IMR-90 (cell line): ENCODE data around the gene FEZ2. TPM values are rescaled to one million over a fixed set of nuclear protein-coding genes. Genes with fewer than 3 reads are reported as not detected.

ENCODE experiments used
- ATAC-seq: fragments of 200-7000 bp; cut with Tn5 transposase; 2 replicates; pipeline ENCODE4 v1.9.1; 2020; ENCODE audit warnings: low read depth, mild to moderate bottlenecking, moderate library complexity
- BruUV-seq: library from RNA; stranded (reverse); fragments of 400-500 nt; replicated peaks from 2 replicates; lab custom pipeline; 2021; lab: Mats Ljungman, UMichigan
- CTCF ChIA-PET: fragments of 300-600 bp; formaldehyde crosslinking; extraction: SDS; loops from one replicate; lab custom pipeline; 2021; ENCODE audit warnings: antibody characterized with exemption; lab: Yijun Ruan, JAX
- POLR2A ChIA-PET: fragments of 300-600 bp; sonication (Branson Sonifier 250); formaldehyde crosslinking; loops from one replicate; lab custom pipeline; 2022; ENCODE audit warnings: antibody characterized with exemption; ENCODE audit not compliant: unreplicated experiment; lab: Charles Lee
- DNase-seq: peaks from one replicate; pipeline ENCODE4 v3.0.0; 2013
- H2AFZ ChIP-seq: replicated peaks from 2 replicates; pipeline ENCODE3; 2013; ENCODE audit warnings: low read length, mild to moderate bottlenecking; ENCODE audit not compliant: poor library complexity
- H2AK5ac ChIP-seq: 2 replicates; pipeline ENCODE4 v1.6.1; 2013; ENCODE audit warnings: low read depth, low read length, inconsistent platforms
- H2AK9ac ChIP-seq: replicated peaks from 2 replicates; pipeline ENCODE3; 2013; ENCODE audit warnings: mild to moderate bottlenecking, low read depth, low read length, moderate library complexity; ENCODE audit not compliant: poor library complexity
- H2BK120ac ChIP-seq: 2 replicates; pipeline ENCODE4 v1.6.1; 2013; ENCODE audit warnings: low read depth, low read length, inconsistent platforms
- H2BK15ac ChIP-seq: 3 replicates; pipeline ENCODE4 v1.6.1; 2013; ENCODE audit warnings: low read depth, low read length, inconsistent platforms
- H2BK20ac ChIP-seq: 2 replicates; pipeline ENCODE4 v1.6.1; 2013; ENCODE audit warnings: low read depth, mild to moderate bottlenecking, inconsistent platforms, low read length, moderate library complexity
- H2BK5ac ChIP-seq: 2 replicates; pipeline ENCODE4 v1.6.1; 2013; ENCODE audit warnings: mild to moderate bottlenecking, low read depth, low read length, inconsistent platforms; ENCODE audit not compliant: poor library complexity, severe bottlenecking
- H3K14ac ChIP-seq: replicated peaks from 2 replicates; pipeline ENCODE4 v1.6.1; 2013; ENCODE audit warnings: low read depth, low read length, inconsistent platforms
- H3K18ac ChIP-seq: 2 replicates; pipeline ENCODE4 v1.6.1; 2013; ENCODE audit warnings: low read depth, low read length, control low read depth
- H3K23ac ChIP-seq: 2 replicates; pipeline ENCODE4 v1.6.1; 2013; ENCODE audit warnings: low read depth, low read length, inconsistent platforms
- H3K27ac ChIP-seq: 2 replicates; pipeline ENCODE4 v1.5.1; 2013; ENCODE audit warnings: mild to moderate bottlenecking, control low read depth, low read length; ENCODE audit not compliant: insufficient read depth
- H3K27me3 ChIP-seq: 2 replicates; pipeline ENCODE4 v1.6.1; 2013; ENCODE audit warnings: low read length; ENCODE audit not compliant: control insufficient read depth, insufficient read depth
- H3K36me3 ChIP-seq: 2 replicates; pipeline ENCODE4 v1.6.1; 2013; ENCODE audit warnings: low read length, mixed read lengths; ENCODE audit not compliant: control insufficient read depth, insufficient read depth
- H3K4ac ChIP-seq: 2 replicates; pipeline ENCODE4 v1.6.1; 2013; ENCODE audit warnings: low read depth, low read length, inconsistent platforms
- H3K4me1 ChIP-seq: 2 replicates; pipeline ENCODE4 v1.6.1; 2013; ENCODE audit warnings: low read length, mixed read lengths; ENCODE audit not compliant: control insufficient read depth, insufficient read depth
- H3K4me2 ChIP-seq: 2 replicates; pipeline ENCODE4 v1.6.1; 2013; ENCODE audit warnings: low read depth, mild to moderate bottlenecking, control low read depth, low read length, moderate library complexity
- H3K4me3 ChIP-seq: 2 replicates; pipeline ENCODE4 v1.5.1; 2013; ENCODE audit warnings: low read depth, mild to moderate bottlenecking, control low read depth, low read length, moderate library complexity; ENCODE audit not compliant: insufficient read depth
- H3K56ac ChIP-seq: 2 replicates; pipeline ENCODE4 v1.6.1; 2013; ENCODE audit warnings: low read length, inconsistent platforms; ENCODE audit not compliant: insufficient read depth; ENCODE audit errors: extremely low read depth
- H3K79me1 ChIP-seq, 2 experiments: 2 replicates each; pipeline ENCODE4 v1.6.1; 2013; ENCODE audit warnings: low read length in 2 of 2, inconsistent platforms in 1 of 2, low read depth in 1 of 2
- H3K9ac ChIP-seq: 2 replicates; pipeline ENCODE4 v1.6.1; 2013; ENCODE audit warnings: low read depth, low read length, control low read depth
- H3K9me1 ChIP-seq: 2 replicates; pipeline ENCODE4 v1.6.1; 2013; ENCODE audit warnings: low read length, inconsistent platforms; ENCODE audit not compliant: insufficient read depth
- H3K9me3 ChIP-seq: 2 replicates; pipeline ENCODE4 v1.6.1; 2013; ENCODE audit warnings: low read length; ENCODE audit not compliant: control insufficient read depth, insufficient read depth
- H4K20me1 ChIP-seq: 2 replicates; pipeline ENCODE4 v1.6.1; 2013; ENCODE audit warnings: low read length, inconsistent platforms; ENCODE audit not compliant: insufficient read depth
- H4K5ac ChIP-seq: 2 replicates; pipeline ENCODE4 v1.6.1; 2013; ENCODE audit warnings: mild to moderate bottlenecking, low read depth, low read length, control low read depth
- H4K8ac ChIP-seq, 2 experiments: 2 replicates each; pipeline ENCODE4 v1.6.1; 2013; ENCODE audit warnings: low read depth in 2 of 2, low read length in 2 of 2, control low read depth in 1 of 2, inconsistent platforms in 1 of 2
- H4K91ac ChIP-seq: 2 replicates; pipeline ENCODE4 v1.6.1; 2013; ENCODE audit warnings: low read depth, low read length, inconsistent platforms; ENCODE audit not compliant: insufficient read depth
- CEBPB ChIP-seq: IDR thresholded peaks from 2 replicates; pipeline ENCODE4 v1.6.1; 2012; ENCODE audit warnings: low read depth, low read length, improper control_type of control experiment
- CHD1 ChIP-seq: IDR thresholded peaks from 2 replicates; pipeline ENCODE4 v1.6.1; 2012; ENCODE audit warnings: low read depth, low read length, improper control_type of control experiment
- FOS ChIP-seq: fragments of 150-350 bp; IDR thresholded peaks from 2 replicates; pipeline ENCODE4 v1.6.1; 2016; ENCODE audit warnings: low read depth, low read length
- MXI1 ChIP-seq: IDR thresholded peaks from 2 replicates; pipeline ENCODE4 v1.6.1; 2012; ENCODE audit warnings: low read depth, mild to moderate bottlenecking, low read length, moderate library complexity, borderline replicate concordance
- NFE2L2 ChIP-seq: fragments of 150-350 bp; IDR thresholded peaks from 2 replicates; pipeline ENCODE4 v1.6.1; 2016; ENCODE audit warnings: low read depth, mild to moderate bottlenecking, low read length
- POLR2A ChIP-seq: IDR thresholded peaks from 2 replicates; pipeline ENCODE4 v1.6.1; 2012; ENCODE audit warnings: mild to moderate bottlenecking, low read depth, low read length
- RAD21 ChIP-seq: IDR thresholded peaks from 2 replicates; pipeline ENCODE4 v1.6.1; 2012; ENCODE audit warnings: low read length, improper control_type of control experiment
- RCOR1 ChIP-seq: IDR thresholded peaks from 2 replicates; pipeline ENCODE4 v1.6.1; 2012; ENCODE audit warnings: mild to moderate bottlenecking, low read length, improper control_type of control experiment; ENCODE audit not compliant: insufficient replicate concordance
- RFX5 ChIP-seq: IDR thresholded peaks from 2 replicates; pipeline ENCODE4 v1.8.0; 2012; ENCODE audit warnings: low read depth, mild to moderate bottlenecking, low read length, moderate library complexity
- SMC3 ChIP-seq: fragments of 150-350 bp; IDR thresholded peaks from 2 replicates; pipeline ENCODE4 v1.6.1; 2016; ENCODE audit warnings: low read depth, mild to moderate bottlenecking, antibody characterized with exemption, low read length, moderate library complexity
- WGBS, 2 experiments: methylation state at CpG; one replicate each; pipeline versions ENCODE4 v1.1.5 to v1.1.7; 2013; ENCODE audit warnings: missing lambda C conversion rate in 2 of 2; ENCODE audit not compliant: insufficient read length in 1 of 2; ENCODE audit errors: extremely low coverage in 2 of 2; 5-methylcytosine and 5-hydroxymethylcytosine counted together
- dilution Hi-C: fragments of 300-500 bp; cut with HindIII; formaldehyde crosslinking; loops from one replicate; pipeline ENCODE4 v1.14.3; 2018; ENCODE audit warnings: low sequenced_read_pairs; ENCODE audit not compliant: unreplicated experiment
- in situ Hi-C: fragments of 300-500 bp; cut with MboI; formaldehyde crosslinking; loops from 3 replicates; pipeline ENCODE4 v1.14.3; 2019; ENCODE audit warnings: low sequenced_read_pairs, inconsistent platforms, mixed read lengths
- intact Hi-C: fragments of 100-400 bp; cut with micrococcal nuclease; formaldehyde crosslinking; loops from 2 replicates; pipeline ENCODE4 v1.10.0; 2022
- polyA plus RNA-seq, 3 experiments: library from polyadenylated mRNA; depleted of rRNA; stranded (reverse); fragments of >200 nt; gene quantifications; 2 replicates each; pipeline ENCODE4 v1.2.3, GENCODE V29; 2012; ENCODE audit warnings: low replicate concordance in 1 of 3
- total RNA-seq: library from RNA; depleted of rRNA; stranded (reverse); fragments of >200 nt; gene quantifications from 2 replicates; pipeline ENCODE4 v1.2.3, GENCODE V29; 2012
- TF ChIP-seq, protein P1 (sequence below): conservative IDR thresholded peaks from 2 replicates; pipeline ENCODE4 v1.5.1; 2012; ENCODE audit warnings: mild to moderate bottlenecking, low read depth, low read length, improper control_type of control experiment
- TF ChIP-seq, protein P2 (sequence below): fragments of 150-350 bp; IDR thresholded peaks from 2 replicates; pipeline ENCODE4 v1.6.1; 2016; ENCODE audit warnings: low read depth, mild to moderate bottlenecking, low read length, moderate library complexity, borderline replicate concordance
- TF ChIP-seq, protein P3 (sequence below): fragments of 150-350 bp; IDR thresholded peaks from 2 replicates; pipeline ENCODE4 v1.6.1; 2017; ENCODE audit warnings: mild to moderate bottlenecking, antibody characterized with exemption, low read length, low read depth

The FEZ2 gene
- total and polyA plus RNA-seq, 2 of the 4 experiments (the other 2 are of a cell fraction): 19.4 to 31.6 TPM

DNA sequence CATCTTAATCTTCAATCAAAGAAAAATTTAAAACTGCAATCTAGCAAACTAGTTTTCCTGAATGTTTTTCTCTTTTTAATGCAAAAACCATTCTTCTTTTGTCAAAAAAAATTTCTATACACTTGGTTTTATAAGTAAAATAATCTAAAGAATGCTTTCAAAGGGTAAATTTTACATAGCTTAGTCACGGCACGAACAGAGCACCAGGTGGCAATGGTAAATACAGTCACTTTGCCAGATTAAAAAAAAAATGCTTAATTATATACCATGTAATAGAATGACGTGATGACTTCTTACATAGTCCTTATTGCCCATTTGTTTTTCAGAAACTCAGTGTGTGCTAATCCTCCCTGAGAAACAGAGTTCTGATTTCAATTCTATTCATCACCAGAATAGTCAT, 10.4 kb downstream of the FEZ2 start:
- no peak overlapping the region for H2AK9ac ChIP-seq
- H2AK5ac ChIP-seq: no peak overlapping the region
- H3K9ac ChIP-seq: no peak overlapping the region
- H3K27me3 ChIP-seq: no peaks in the 10 kb centered on the region
- CTCF ChIA-PET: interaction anchor here (0.8 kb wide), 1 partner anchor 31 kb away, joined by 3 read pairs; no protein-coding TSS in a partner anchor
- H2BK20ac ChIP-seq: no peak overlapping the region
- peaks cover 5% of the 10 kb centered on the region; the same call in 1 of the 2 replicates for H4K20me1 ChIP-seq
- H4K91ac ChIP-seq: no peak overlapping the region; the same call in 1 of the 2 replicates
- peak overlapping the region; percentile 94 for H2BK5ac ChIP-seq
- no peak overlapping the region for H3K4me2 ChIP-seq
- no peak overlapping the region for H4K8ac ChIP-seq
- intact Hi-C loops: no loop called here
- in situ Hi-C loops: no loop called here
- H3K18ac ChIP-seq: no peak overlapping the region
- DNase-seq (peak; percentile 62), ATAC-seq (no peak; the same call in 1 of the 2 replicates)
- H3K79me1 ChIP-seq: peaks cover 42 to 84% of the 10 kb centered on the region in 2 experiments
- no peak overlapping the region for H4K5ac ChIP-seq
- H3K27ac ChIP-seq: no peak overlapping the region
- H2AFZ ChIP-seq: no peak overlapping the region
- no TSS peak for BruUV-seq
- peaks cover 14% of the 10 kb centered on the region for H3K9me1 ChIP-seq
- H3K23ac ChIP-seq: no peak overlapping the region
- peaks cover 20% of the 10 kb centered on the region for H3K36me3 ChIP-seq
- peaks cover 9% of the 10 kb centered on the region for H3K4me1 ChIP-seq
- H3K9me3 ChIP-seq: no peaks in the 10 kb centered on the region
- H3K4me3 ChIP-seq: no peak overlapping the region
- no peak overlapping the region for H2BK120ac ChIP-seq
- no peak overlapping the region for H3K56ac ChIP-seq
- dilution Hi-C loops: no loop called here
- H3K4ac ChIP-seq: no peak overlapping the region
- no peak overlapping the region for H3K14ac ChIP-seq
- H2BK15ac ChIP-seq: no peak overlapping the region
- WGBS, 2 experiments: no CpG with 5 or more reads among the region's 3 CpGs
- POLR2A ChIA-PET: no interaction called here
- TF ChIP-seq, protein P1, sequence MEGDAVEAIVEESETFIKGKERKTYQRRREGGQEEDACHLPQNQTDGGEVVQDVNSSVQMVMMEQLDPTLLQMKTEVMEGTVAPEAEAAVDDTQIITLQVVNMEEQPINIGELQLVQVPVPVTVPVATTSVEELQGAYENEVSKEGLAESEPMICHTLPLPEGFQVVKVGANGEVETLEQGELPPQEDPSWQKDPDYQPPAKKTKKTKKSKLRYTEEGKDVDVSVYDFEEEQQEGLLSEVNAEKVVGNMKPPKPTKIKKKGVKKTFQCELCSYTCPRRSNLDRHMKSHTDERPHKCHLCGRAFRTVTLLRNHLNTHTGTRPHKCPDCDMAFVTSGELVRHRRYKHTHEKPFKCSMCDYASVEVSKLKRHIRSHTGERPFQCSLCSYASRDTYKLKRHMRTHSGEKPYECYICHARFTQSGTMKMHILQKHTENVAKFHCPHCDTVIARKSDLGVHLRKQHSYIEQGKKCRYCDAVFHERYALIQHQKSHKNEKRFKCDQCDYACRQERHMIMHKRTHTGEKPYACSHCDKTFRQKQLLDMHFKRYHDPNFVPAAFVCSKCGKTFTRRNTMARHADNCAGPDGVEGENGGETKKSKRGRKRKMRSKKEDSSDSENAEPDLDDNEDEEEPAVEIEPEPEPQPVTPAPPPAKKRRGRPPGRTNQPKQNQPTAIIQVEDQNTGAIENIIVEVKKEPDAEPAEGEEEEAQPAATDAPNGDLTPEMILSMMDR: no peak
- TF ChIP-seq FOS (no peak), RFX5 (no peak), RCOR1 (no peak), NFE2L2 (no peak), POLR2A (no peak), SMC3 (no peak), MXI1 (no peak), CEBPB (no peak), RAD21 (no peak), CHD1 (no peak)
- TF ChIP-seq, protein P2, sequence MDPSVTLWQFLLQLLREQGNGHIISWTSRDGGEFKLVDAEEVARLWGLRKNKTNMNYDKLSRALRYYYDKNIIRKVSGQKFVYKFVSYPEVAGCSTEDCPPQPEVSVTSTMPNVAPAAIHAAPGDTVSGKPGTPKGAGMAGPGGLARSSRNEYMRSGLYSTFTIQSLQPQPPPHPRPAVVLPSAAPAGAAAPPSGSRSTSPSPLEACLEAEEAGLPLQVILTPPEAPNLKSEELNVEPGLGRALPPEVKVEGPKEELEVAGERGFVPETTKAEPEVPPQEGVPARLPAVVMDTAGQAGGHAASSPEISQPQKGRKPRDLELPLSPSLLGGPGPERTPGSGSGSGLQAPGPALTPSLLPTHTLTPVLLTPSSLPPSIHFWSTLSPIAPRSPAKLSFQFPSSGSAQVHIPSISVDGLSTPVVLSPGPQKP: no peak
- TF ChIP-seq, protein P3, sequence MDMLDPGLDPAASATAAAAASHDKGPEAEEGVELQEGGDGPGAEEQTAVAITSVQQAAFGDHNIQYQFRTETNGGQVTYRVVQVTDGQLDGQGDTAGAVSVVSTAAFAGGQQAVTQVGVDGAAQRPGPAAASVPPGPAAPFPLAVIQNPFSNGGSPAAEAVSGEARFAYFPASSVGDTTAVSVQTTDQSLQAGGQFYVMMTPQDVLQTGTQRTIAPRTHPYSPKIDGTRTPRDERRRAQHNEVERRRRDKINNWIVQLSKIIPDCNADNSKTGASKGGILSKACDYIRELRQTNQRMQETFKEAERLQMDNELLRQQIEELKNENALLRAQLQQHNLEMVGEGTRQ: no peak
